Adrenal gland (tissue), 12 donors: ENCODE measurements around the gene PHLDA3. TPM values are rescaled to one million over a fixed set of nuclear protein-coding genes. Genes with fewer than 3 reads are reported as not detected.

Experiments
- DNase-seq, 7 donors: peaks; one replicate each; pipeline ENCODE4 v3.0.0-alpha.2; 2019 to 2020
- H3K27ac ChIP-seq, 5 donors: fragments of 200-600 bp; sonication (generic) in 4 of 5; 1 replicate in 3 of 5; 2 replicates in 2 of 5; pipeline versions ENCODE4 v1.5.1 to v1.8.0; 2016 to 2020; ENCODE audit warnings: mild to moderate bottlenecking in 1 of 5
- H3K27me3 ChIP-seq: fragments of 200-600 bp; 2 replicates; pipeline ENCODE4 v1.8.0; 2021
- H3K36me3 ChIP-seq, 2 donors: fragments of 200-600 bp; replicated peaks in 1 of 2; 1 replicate in 1 of 2; 2 replicates in 1 of 2; pipeline versions ENCODE4 v1.5.1 to v1.8.0; 2018 to 2022
- H3K4me1 ChIP-seq, 2 donors: fragments of 200-600 bp; replicated peaks in 1 of 2; 1 replicate in 1 of 2; 2 replicates in 1 of 2; pipeline versions ENCODE4 v1.5.1 to v1.8.0; 2018 to 2021
- H3K4me3 ChIP-seq, 4 donors: fragments of 200-600 bp; sonication (generic) in 3 of 4; one replicate each; pipeline ENCODE4 v1.5.1; 2016 to 2018
- H3K9me3 ChIP-seq, 3 donors: fragments of 200-600 bp; sonication (generic) in 1 of 3; replicated peaks in 1 of 3; 1 replicate in 2 of 3; 2 replicates in 1 of 3; pipeline versions ENCODE4 v1.5.1 to v1.8.0; 2016 to 2021
- POLR2A ChIP-seq, 2 donors: fragments of 450-650 bp; IDR thresholded peaks; one replicate each; pipeline ENCODE4 v1.6.1; 2017; ENCODE audit warnings: antibody characterized with exemption in 2 of 2, mild to moderate bottlenecking in 2 of 2, moderate library complexity in 1 of 2
- WGBS, 4 donors: extraction: QIAGEN DNeasy Blood & Tissue Kit in 2 of 4; methylation state at CpG; one replicate each; pipeline versions ENCODE4 v1.1.5 to v1.1.7; 2013 to 2017; 5-methylcytosine and 5-hydroxymethylcytosine counted together
- intact Hi-C, 2 donors: fragments of 100-400 bp; cut with DNase I; formaldehyde crosslinking; loops; one replicate each; pipeline versions ENCODE4 v1.14.1 to v1.15.0; 2022 to 2023
- polyA plus RNA-seq, 3 donors: library from polyadenylated mRNA; stranded (reverse); fragments of 200-250 nt in 2 of 3; fragments of 350-450 nt in 1 of 3; fragmentation: Illumina TruSeq in 1 of 3; extraction: RNeasy Lipid Tissue Mini Kit (QIAGEN cat#74804) in 1 of 3; gene quantifications; one replicate each; pipeline ENCODE4 v1.2.3, GENCODE V29; 2013 to 2014
- total RNA-seq, 9 donors: library from RNA; depleted of rRNA in 4 of 9; stranded (reverse); fragments of >200 nt in 4 of 9; fragments of 120-200 nt in 1 of 9; fragmentation: NEBNext Ultra II Directional in 1 of 9; extraction: Animal tissue kit (Norgen Biotek cat#: 25700) in 1 of 9; gene quantifications; one replicate each; pipeline versions ENCODE4 v1.1.0 to v1.2.4, GENCODE V29; 2013 to 2023
- TF ChIP-seq, protein P1 (sequence below), 6 experiments: fragments of 450-650 bp in 4 of 6; fragments of 200-600 bp in 2 of 6; sonication (generic) in 1 of 6; IDR thresholded peaks; 1 replicate in 5 of 6; 2 replicates in 1 of 6; pipeline versions ENCODE4 v1.5.1 to v1.8.0; 2016 to 2021; ENCODE audit warnings: antibody characterized with exemption in 6 of 6, mild to moderate bottlenecking in 2 of 6, moderate library complexity in 1 of 6
- donor health status: healthy with polysubstance abuse.
- donor health status: Bipolar disorder and iron deficiency.
- donor health status: DM: yes; HTN: yes; CAD: no.
- donor health status: DM: no; HTN: no; CAD: no.
- donor health status: DM: no; HTN: no; CAD: no.
- donor health status: DM: yes; HTN: yes; CAD: no.

PHLDA3 gene
- total and polyA plus RNA-seq, 12 donors: 2.1 to 64.7 (median 29.1) TPM

DNA sequence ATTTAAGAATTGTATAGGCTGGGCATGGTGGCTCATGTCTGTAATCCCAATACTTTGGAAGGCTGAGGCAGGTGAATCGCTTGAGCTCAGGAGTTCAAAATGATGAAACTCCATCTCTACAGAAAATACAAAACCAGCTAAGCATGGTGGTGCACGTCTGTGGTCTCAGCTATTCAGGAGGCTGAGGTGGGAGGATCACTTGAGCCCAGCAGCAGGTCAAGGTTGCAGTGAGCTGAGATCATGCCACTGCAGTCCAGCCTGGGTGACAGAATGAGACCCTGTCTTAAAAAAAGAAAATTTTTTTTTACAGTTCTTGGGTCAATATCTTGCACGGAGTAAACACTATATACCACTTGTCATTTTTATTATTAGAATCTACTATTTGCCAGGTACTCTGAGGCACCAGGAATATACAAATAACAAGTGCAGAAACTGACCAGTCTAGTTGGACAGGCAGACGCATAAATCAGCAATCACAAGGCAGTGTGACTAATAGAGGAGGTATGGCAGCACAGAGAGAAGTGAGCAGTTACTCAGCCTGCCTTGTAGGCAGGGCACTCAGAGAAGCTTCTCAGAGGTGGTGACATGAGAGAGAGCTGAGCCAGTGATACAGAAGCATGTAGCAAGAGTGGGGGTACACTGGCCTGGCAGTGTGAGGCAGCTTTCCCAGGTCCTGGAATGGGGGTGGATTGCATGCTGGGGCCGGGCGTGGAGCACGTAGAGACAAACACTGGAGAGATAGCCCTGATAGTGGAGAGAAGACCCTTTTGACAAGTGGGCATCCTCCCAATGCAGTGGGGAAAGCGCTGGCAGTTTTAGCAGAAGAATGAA lies 8.0 kb downstream of the PHLDA3 start:
- Histone ChIP-seq H3K36me3 (peaks cover 0 to 15% of the 10 kb centered on the region in 2 donors), H3K27me3 (no peaks in the 10 kb centered on the region), H3K27ac (peak overlapping the region; percentile 8 to 95 (median 88)), H3K9me3 (no peaks in the 10 kb centered on the region), H3K4me3 (no peak overlapping the region), H3K4me1 (peaks cover 18 to 34% of the 10 kb centered on the region in 2 donors)
- TF ChIP-seq, protein P1, sequence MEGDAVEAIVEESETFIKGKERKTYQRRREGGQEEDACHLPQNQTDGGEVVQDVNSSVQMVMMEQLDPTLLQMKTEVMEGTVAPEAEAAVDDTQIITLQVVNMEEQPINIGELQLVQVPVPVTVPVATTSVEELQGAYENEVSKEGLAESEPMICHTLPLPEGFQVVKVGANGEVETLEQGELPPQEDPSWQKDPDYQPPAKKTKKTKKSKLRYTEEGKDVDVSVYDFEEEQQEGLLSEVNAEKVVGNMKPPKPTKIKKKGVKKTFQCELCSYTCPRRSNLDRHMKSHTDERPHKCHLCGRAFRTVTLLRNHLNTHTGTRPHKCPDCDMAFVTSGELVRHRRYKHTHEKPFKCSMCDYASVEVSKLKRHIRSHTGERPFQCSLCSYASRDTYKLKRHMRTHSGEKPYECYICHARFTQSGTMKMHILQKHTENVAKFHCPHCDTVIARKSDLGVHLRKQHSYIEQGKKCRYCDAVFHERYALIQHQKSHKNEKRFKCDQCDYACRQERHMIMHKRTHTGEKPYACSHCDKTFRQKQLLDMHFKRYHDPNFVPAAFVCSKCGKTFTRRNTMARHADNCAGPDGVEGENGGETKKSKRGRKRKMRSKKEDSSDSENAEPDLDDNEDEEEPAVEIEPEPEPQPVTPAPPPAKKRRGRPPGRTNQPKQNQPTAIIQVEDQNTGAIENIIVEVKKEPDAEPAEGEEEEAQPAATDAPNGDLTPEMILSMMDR (IDR thresholded peaks at IDR 0.05): no peak
- TF ChIP-seq POLR2A (IDR thresholded peaks at IDR 0.05): peak in 1 of 2 donors; percentile 86
- DNase-seq: peak; percentile 75 to 89 (median 85)
- WGBS, 4 donors: 48 to 62% (median 58%) methylated on average over 8 of the region's 8 CpGs
- intact Hi-C loops: no loop called here

GRCh38 chr1:201459775-201460174 lies 9.2 kb downstream of the PHLDA3 start:
- TF ChIP-seq POLR2A (IDR thresholded peaks at IDR 0.05): no peak
- TF ChIP-seq, protein P1 (IDR thresholded peaks at IDR 0.05): no peak
- peaks cover 0 to 2% of the 10 kb centered on the region in 2 donors for H3K36me3 ChIP-seq
- H3K27me3 ChIP-seq: no peaks in the 10 kb centered on the region
- H3K27ac ChIP-seq: no peak overlapping the region
- WGBS, 4 donors: 89 to 100% (median 93%) methylated on average over 2 to 5 of the region's 5 CpGs; no CpG with 5 or more reads in 1 of the 4 donors
- DNase-seq: no peak
- H3K4me1 ChIP-seq: peaks cover 18 to 33% of the 10 kb centered on the region in 2 donors
- no peak overlapping the region for H3K4me3 ChIP-seq
- intact Hi-C loops: no loop called here
- H3K9me3 ChIP-seq: no peaks in the 10 kb centered on the region

- H3K4me1 ChIP-seq: peaks cover 18 to 33% of the 10 kb centered on the region in 2 donors
- TF ChIP-seq, protein P1 (IDR thresholded peaks at IDR 0.05): no peak
- no peak for TF ChIP-seq POLR2A (IDR thresholded peaks at IDR 0.05)
- H3K36me3 ChIP-seq: no peaks in the 10 kb centered on the region
- H3K4me3 ChIP-seq: no peak overlapping the region
- WGBS, 4 donors: 87 to 96% (median 92%) methylated on average over 3 of the region's 3 CpGs
- no peaks in the 10 kb centered on the region for H3K9me3 ChIP-seq
- no peak overlapping the region for H3K27ac ChIP-seq
- no peak for DNase-seq
- H3K27me3 ChIP-seq: no peaks in the 10 kb centered on the region
- intact Hi-C loops: no loop called here
These were observed 9.9 kb downstream of the PHLDA3 start for GRCh38 chr1:201459052-201459451.

GRCh38 chr1:201457508-201457960 lies 11.5 kb downstream of the PHLDA3 start:
- TF ChIP-seq, protein P1 (IDR thresholded peaks at IDR 0.05): no peak
- no peak for TF ChIP-seq POLR2A (IDR thresholded peaks at IDR 0.05)
- no peak overlapping the region for H3K4me3 ChIP-seq
- H3K9me3 ChIP-seq: no peaks in the 10 kb centered on the region
- no peaks in the 10 kb centered on the region for H3K36me3 ChIP-seq
- intact Hi-C loops: no loop called here
- H3K4me1 ChIP-seq: peaks cover 18 to 33% of the 10 kb centered on the region in 2 donors
- 61 to 82% (median 73%) methylated on average over 4 of the region's 4 CpGs for WGBS, 4 donors
- DNase-seq: no peak
- peak overlapping the region in 2 of 5 donors; percentile 59 to 81 for H3K27ac ChIP-seq
- no peaks in the 10 kb centered on the region for H3K27me3 ChIP-seq
